Thymus (tissue), 11 donors: ENCODE measurements around the gene RGS7BP. TPM values are rescaled to one million over a fixed set of nuclear protein-coding genes. Genes with fewer than 3 reads are reported as not detected.
"Not testable (repeated sequence)": the region's sequence is repeated elsewhere in the genome, so short reads cannot be mapped to it uniquely, and the experiment has no call there.

Experiments
- DNase-seq, 9 donors: peaks; one replicate each; pipeline ENCODE4 v3.0.0-alpha.2; 2013; ENCODE audit warnings: low spot score in 9 of 9, low read depth in 6 of 9, missing footprints in 1 of 9
- H3K27ac ChIP-seq, 2 donors: one replicate each; pipeline ENCODE4 v1.5.1; 2013; ENCODE audit warnings: control low read depth in 1 of 2, low read depth in 1 of 2, low read length in 1 of 2, mild to moderate bottlenecking in 1 of 2, moderate library complexity in 1 of 2
- H3K27me3 ChIP-seq, 2 donors: one replicate each; pipeline ENCODE4 v1.5.1; 2013; ENCODE audit warnings: low read length in 1 of 2; ENCODE audit not compliant: control insufficient read depth in 2 of 2, insufficient read depth in 1 of 2
- H3K36me3 ChIP-seq, 2 donors: one replicate each; pipeline ENCODE4 v1.5.1; 2013; ENCODE audit warnings: low read length in 1 of 2, mild to moderate bottlenecking in 1 of 2, moderate library complexity in 1 of 2; ENCODE audit not compliant: control insufficient read depth in 2 of 2, insufficient read depth in 2 of 2
- H3K4me1 ChIP-seq, 2 donors: one replicate each; pipeline ENCODE4 v1.5.1; 2013; ENCODE audit warnings: low read length in 2 of 2; ENCODE audit not compliant: control insufficient read depth in 2 of 2, insufficient read depth in 2 of 2
- H3K4me3 ChIP-seq, 2 donors: one replicate each; pipeline ENCODE4 v1.5.1; 2013; ENCODE audit warnings: low read length in 2 of 2, control low read depth in 1 of 2, mild to moderate bottlenecking in 1 of 2
- H3K9me3 ChIP-seq, 2 donors: one replicate each; pipeline ENCODE4 v1.5.1; 2013; ENCODE audit warnings: low read length in 1 of 2, mild to moderate bottlenecking in 1 of 2; ENCODE audit not compliant: control insufficient read depth in 2 of 2, insufficient read depth in 1 of 2
- WGBS: extraction: QIAGEN DNeasy Blood & Tissue Kit; methylation state at CpG from one replicate; pipeline ENCODE4 v1.1.7; 2013; 5-methylcytosine and 5-hydroxymethylcytosine counted together
- polyA plus RNA-seq: library from polyadenylated mRNA; stranded (reverse); fragments of 200-250 nt; gene quantifications from one replicate; pipeline ENCODE4 v1.2.3, GENCODE V29; 2013
- total RNA-seq: library from RNA; stranded (reverse); fragments of 120-200 nt; gene quantifications from one replicate; pipeline ENCODE4 v1.2.4, GENCODE V29; 2013
- donor health status: healthy.

The RGS7BP gene
- total and polyA plus RNA-seq, 2 donors, result 0.09 to 0.14 TPM

DNA sequence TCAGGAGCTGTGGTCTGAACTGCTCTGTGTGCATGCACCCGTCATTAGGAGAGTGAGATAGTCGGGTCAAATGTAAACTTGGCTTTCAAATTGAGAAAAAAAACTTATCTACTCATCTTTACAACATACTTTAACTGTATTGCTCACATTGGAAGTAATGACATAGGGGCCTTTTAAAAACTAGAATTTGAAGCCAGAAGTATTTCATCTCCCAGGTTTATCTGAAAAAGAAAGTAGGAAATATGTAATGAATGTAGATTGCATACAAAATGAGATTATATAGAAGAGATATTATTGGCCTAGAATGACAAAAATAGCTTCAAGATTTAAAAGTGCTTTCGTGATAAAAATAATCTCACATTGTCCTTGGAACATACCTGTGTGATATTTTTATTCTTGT, 24.3 kb downstream of the RGS7BP start:
- WGBS, result 86% methylated on average over 3 of the region's 3 CpGs
- Histone ChIP-seq H3K36me3 (no peaks in the 10 kb centered on the region), H3K4me3 (no peak overlapping the region), H3K27me3 (no peaks in the 10 kb centered on the region), H3K27ac (no peak overlapping the region), H3K9me3 (no peaks in the 10 kb centered on the region), H3K4me1 (no peaks in the 10 kb centered on the region)
- no peak for DNase-seq

DNA sequence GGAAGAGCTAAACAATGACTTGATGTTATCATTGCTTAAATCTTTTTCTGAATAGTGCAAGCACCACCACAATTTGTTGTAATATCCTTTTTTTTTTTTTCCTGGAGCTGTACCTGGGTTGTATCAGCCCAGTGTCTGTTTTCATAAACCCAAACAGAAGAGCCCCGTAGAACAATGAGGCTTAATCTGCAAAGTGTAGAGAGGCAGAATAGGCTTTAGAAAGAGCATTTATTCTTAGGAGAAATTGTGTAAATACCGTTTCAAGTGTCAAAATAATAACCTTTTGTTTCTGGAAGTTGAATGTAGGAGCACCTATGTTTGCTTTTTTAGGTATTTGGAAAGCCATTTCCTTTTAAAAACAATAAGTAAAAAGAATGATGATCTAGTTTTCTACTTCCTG, 26.4 kb downstream of the RGS7BP start:
- no peaks in the 10 kb centered on the region for H3K27me3 ChIP-seq
- 26% methylated on average over 2 of the region's 2 CpGs for WGBS
- H3K4me3 ChIP-seq, result no peak overlapping the region
- DNase-seq, result no peak
- H3K36me3 ChIP-seq, result no peaks in the 10 kb centered on the region
- H3K9me3 ChIP-seq, result no peaks in the 10 kb centered on the region
- H3K27ac ChIP-seq, result no peak overlapping the region
- no peaks in the 10 kb centered on the region for H3K4me1 ChIP-seq

DNA sequence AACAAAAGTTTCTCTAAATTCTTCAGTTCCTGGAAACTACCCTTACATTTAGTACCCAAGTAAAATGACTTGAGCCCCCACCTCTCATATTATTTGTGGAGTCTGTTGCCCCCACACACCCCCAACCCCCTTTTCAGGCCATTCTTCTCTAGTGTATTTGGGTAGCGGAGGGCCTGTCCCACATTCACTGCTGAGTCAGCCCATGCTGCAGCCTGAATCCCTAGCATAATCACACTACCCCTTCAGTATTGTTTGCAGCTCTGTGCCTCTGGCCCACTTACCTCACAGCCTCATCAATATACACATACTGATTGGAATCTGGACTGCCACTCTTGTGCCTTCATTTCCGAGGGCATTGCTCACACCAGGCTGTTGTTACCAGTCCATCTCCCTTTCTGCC, 26.8 kb downstream of the RGS7BP start:
- Histone ChIP-seq H3K4me3 (no peak overlapping the region), H3K9me3 (no peaks in the 10 kb centered on the region), H3K27ac (no peak overlapping the region), H3K36me3 (no peaks in the 10 kb centered on the region), H3K4me1 (no peaks in the 10 kb centered on the region), H3K27me3 (no peaks in the 10 kb centered on the region)
- DNase-seq, result no peak
- WGBS, result 89% methylated on average over 2 of the region's 2 CpGs

GRCh38 chr5:64534033-64534432, 28.2 kb downstream of the RGS7BP start:
- no peaks in the 10 kb centered on the region for H3K27me3 ChIP-seq
- WGBS, result 81% methylated on average over 3 of the region's 3 CpGs
- H3K27ac ChIP-seq, result no peak overlapping the region

DNA sequence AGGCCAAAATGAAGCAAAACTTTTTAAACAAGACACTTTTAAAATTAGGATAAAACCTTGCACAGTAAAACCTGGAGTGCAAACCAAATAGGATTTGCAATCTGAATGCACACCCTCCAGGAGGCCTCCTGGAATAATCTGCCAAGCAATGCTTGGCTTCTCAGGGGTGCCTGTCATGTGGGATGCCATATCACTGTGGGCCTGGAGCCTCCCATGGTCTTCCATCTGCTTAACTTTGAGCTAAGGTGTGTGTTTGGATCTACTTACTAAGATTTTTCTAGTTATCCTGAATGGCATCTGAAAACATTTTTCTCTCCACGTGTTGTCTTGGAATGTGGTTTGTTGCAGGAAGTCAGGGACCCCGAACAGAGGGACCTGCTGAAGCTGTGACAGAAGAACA, 52.1 kb downstream of the RGS7BP start:
- DNase-seq, result no peak
- H3K27me3 ChIP-seq, result no peaks in the 10 kb centered on the region
- WGBS, result 52% methylated on average over 2 of the region's 2 CpGs

More at GRCh38 chr5:64534033-64534432, 28.2 kb downstream of the RGS7BP start:
- no peaks in the 10 kb centered on the region for H3K36me3 ChIP-seq
- H3K9me3 ChIP-seq, result no peaks in the 10 kb centered on the region
- DNase-seq, result no peak
- no peaks in the 10 kb centered on the region for H3K4me1 ChIP-seq
- H3K4me3 ChIP-seq, result no peak overlapping the region

DNA sequence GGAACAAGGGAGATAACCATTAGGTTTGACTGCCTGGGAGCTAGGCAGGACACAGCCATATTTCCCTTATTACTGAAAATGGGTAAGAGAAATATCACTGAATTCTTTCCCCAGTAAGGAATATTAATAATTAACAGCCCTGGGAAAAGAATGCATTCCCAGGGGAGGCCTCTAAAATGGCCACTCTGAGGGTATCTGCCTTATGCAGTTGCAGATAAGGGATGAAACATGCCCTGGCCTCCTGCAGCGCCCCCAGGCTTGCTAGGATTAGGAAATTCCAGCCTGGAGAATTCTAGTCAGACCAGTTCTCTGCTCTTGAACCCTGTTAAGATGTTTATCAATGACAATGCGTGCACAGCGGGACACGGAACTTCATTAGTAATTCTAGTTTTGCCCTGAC, 52.8 kb downstream of the RGS7BP start:
- not testable (repeated sequence) for H3K36me3 ChIP-seq, H3K27ac ChIP-seq, H3K9me3 ChIP-seq, H3K4me3 ChIP-seq, H3K4me1 ChIP-seq, DNase-seq, H3K27me3 ChIP-seq
- 89% methylated on average over 4 of the region's 4 CpGs for WGBS

More for the DNA sequence above, 52.1 kb downstream of the RGS7BP start:
- no peak overlapping the region for H3K27ac ChIP-seq
- H3K9me3 ChIP-seq, result no peaks in the 10 kb centered on the region
- H3K4me1 ChIP-seq, result no peaks in the 10 kb centered on the region
- H3K4me3 ChIP-seq, result no peak overlapping the region
- no peaks in the 10 kb centered on the region for H3K36me3 ChIP-seq

DNA sequence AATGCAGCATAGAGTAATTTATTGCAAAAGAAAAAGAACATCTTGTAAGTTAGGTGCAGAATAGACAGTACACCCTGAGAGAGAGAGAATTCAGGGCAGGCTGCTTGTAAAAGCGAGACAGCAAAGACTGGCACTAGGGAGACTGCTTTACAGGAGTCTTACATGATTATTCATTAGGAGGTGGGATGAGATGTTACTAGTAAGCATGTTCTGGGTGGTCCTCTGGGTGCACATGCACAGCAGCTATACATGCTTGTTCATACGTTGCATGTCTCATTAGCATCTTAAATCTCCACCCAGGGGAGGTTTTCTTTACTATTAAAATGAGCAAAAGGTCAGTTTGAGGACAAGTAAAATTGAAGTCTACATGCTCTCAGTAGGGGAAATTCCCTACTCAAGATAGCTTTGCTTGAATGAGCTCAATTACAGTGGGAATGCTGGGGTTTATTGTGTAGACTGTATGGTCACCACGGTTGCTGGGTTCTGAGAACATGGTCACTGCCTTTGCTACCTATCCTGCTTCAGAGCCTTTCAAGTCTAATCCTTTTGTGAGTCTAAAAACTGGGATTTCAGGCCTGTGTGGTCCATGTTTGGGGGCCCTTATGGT, 60.6 kb downstream of the RGS7BP start:
- H3K4me3 ChIP-seq, result no peak overlapping the region
- H3K27ac ChIP-seq, result no peak overlapping the region
- H3K9me3 ChIP-seq, result no peaks in the 10 kb centered on the region
- no peaks in the 10 kb centered on the region for H3K36me3 ChIP-seq
- no peaks in the 10 kb centered on the region for H3K4me1 ChIP-seq
- WGBS, result 88% methylated on average over 3 of the region's 3 CpGs
- H3K27me3 ChIP-seq, result no peaks in the 10 kb centered on the region
- no peak for DNase-seq

- no peak overlapping the region for H3K27ac ChIP-seq
- no peak overlapping the region for H3K4me3 ChIP-seq
- no peaks in the 10 kb centered on the region for H3K4me1 ChIP-seq
- H3K27me3 ChIP-seq, result no peaks in the 10 kb centered on the region
- DNase-seq, result no peak
- 71% methylated on average over 1 of the region's 1 CpG for WGBS
- H3K36me3 ChIP-seq, result no peaks in the 10 kb centered on the region
- H3K9me3 ChIP-seq, result no peaks in the 10 kb centered on the region
These were observed 64.0 kb downstream of the RGS7BP start for GRCh38 chr5:64569858-64570257.

- no peaks in the 10 kb centered on the region for H3K27me3 ChIP-seq
- 93% methylated on average over 2 of the region's 2 CpGs for WGBS
- H3K4me1 ChIP-seq, result no peaks in the 10 kb centered on the region
- H3K36me3 ChIP-seq, result no peaks in the 10 kb centered on the region
- H3K4me3 ChIP-seq, result no peak overlapping the region
- no peak for DNase-seq
- no peak overlapping the region for H3K27ac ChIP-seq
- H3K9me3 ChIP-seq, result no peaks in the 10 kb centered on the region
These were observed 64.7 kb downstream of the RGS7BP start for GRCh38 chr5:64570395-64570996.
